ENCODE results near the gene CEP250. TPM values are rescaled to one million over a fixed set of nuclear protein-coding genes. Genes with fewer than 3 reads are reported as not detected.
A peak's percentile ranks its signal among the peaks of the same experiment; 100 is the strongest.

Gene CEP250, protein sequence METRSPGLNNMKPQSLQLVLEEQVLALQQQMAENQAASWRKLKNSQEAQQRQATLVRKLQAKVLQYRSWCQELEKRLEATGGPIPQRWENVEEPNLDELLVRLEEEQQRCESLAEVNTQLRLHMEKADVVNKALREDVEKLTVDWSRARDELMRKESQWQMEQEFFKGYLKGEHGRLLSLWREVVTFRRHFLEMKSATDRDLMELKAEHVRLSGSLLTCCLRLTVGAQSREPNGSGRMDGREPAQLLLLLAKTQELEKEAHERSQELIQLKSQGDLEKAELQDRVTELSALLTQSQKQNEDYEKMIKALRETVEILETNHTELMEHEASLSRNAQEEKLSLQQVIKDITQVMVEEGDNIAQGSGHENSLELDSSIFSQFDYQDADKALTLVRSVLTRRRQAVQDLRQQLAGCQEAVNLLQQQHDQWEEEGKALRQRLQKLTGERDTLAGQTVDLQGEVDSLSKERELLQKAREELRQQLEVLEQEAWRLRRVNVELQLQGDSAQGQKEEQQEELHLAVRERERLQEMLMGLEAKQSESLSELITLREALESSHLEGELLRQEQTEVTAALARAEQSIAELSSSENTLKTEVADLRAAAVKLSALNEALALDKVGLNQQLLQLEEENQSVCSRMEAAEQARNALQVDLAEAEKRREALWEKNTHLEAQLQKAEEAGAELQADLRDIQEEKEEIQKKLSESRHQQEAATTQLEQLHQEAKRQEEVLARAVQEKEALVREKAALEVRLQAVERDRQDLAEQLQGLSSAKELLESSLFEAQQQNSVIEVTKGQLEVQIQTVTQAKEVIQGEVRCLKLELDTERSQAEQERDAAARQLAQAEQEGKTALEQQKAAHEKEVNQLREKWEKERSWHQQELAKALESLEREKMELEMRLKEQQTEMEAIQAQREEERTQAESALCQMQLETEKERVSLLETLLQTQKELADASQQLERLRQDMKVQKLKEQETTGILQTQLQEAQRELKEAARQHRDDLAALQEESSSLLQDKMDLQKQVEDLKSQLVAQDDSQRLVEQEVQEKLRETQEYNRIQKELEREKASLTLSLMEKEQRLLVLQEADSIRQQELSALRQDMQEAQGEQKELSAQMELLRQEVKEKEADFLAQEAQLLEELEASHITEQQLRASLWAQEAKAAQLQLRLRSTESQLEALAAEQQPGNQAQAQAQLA (N-terminal part only)
- polyA plus RNA-seq (ENCODE audit: insufficient read length in 12 of 12) = 10 to 100 TPM in 11 of 12 donors, not detected in 1; 21.0 to 63.1 (median 29.3) TPM
- long read RNA-seq, donor 1 = 0 reads
- long read RNA-seq, donor 2 = 0 reads
- long read RNA-seq, donor 3 = 0 reads
- long read RNA-seq, donor 4 = 0 reads
- long read RNA-seq, donor 5, partial matches to known transcripts = 6 of 6 reads
- long read RNA-seq, donor 5, other reads (novel, unspliced or antisense) = 0 of 6 reads
- long read RNA-seq, donor 6 = 0 reads
- long read RNA-seq, donor 7 = 0 reads
- long read RNA-seq, donor 8 = 0 reads
- long read RNA-seq, donor 9 = 0 reads
- long read RNA-seq, donor 10 = 0 reads
- long read RNA-seq, donor 11, partial matches to known transcripts = 99 of 104 reads
- long read RNA-seq, donor 11, other reads (novel, unspliced or antisense) = 5 of 104 reads

DNA sequence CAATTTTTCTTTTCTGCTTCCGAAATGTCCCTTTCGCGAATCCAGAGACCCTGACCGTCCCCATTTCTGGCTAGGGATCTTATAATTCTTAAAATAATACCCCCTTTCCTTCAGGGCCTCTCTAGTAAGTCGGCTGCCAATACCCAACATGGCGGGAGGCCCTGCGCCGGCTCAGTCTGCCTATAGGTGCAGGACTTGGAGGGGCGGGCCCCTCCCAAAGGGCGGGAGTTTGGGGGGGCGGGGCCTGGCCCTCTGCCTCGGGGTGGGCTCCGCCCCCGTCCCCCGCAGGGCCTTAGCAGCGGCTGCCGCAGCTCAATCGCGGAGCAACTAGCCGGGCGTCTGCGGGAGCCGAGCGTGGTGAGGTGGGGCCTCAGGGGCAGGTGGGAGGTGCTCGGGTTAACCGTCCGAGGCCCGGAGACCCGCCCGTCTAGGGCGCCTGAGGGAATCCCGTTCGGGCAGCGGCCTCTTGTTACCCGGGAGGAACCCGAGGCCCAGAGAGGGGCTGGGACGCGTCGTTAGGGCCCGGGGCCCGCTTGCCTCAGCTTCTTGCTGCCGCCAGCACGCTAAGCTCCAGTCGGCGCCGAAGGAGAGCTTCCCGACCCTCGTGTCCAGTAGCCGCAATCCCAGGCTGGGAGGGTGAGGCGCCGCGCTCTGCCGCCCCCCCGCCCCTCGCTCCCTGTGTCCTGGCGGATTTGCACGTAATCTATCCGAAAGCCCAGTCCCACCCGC is at the start of gene CEP250:
TSS of gene CEP250 (plus strand) at position 718 of the 729 bp plus-strand sequence. CDS start 6,770 bp downstream, outside the sequence.
- peak; percentile 95 for DNase-seq

DNA sequence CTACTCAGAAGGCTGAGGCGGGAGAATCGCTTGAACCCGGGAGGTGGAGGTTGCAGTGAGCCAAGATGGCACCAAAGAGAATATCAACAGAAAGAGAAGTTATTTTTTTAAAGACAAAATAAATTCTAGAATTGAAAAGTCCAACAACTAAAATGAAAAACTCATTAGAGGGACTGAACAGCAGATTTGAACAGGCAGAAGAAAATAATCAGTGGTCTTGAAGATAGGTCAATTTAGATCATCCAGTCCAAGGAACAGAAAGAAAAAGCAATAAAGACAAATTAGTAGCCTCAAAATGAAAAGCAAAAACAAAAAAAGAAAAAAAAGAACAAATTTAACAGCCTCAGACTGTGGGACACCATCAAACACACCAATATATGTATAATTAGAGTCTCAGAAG is 49.6 kb upstream of the CEP250 start:
- no peak for DNase-seq

DNA sequence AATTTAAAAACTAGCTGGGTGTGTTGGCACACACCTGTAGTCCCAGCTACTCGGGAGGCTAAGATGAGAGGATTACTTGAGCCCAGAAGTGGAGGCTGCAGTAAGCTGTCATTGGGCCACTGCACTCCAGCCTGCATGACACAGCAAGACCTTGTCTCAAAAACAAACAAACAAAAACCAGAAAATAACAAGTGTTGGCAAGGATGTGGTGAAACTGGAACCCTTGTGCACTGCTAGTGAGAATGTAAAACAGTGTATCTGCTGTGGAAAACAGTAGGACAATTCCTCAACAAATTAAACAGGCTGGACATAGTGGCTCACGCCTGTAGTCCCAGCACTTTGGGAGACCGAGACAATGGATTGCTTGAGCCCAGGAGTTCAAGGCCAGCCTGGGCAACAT is 47.1 kb upstream of the CEP250 start:
- DNase-seq = no peak

DNA sequence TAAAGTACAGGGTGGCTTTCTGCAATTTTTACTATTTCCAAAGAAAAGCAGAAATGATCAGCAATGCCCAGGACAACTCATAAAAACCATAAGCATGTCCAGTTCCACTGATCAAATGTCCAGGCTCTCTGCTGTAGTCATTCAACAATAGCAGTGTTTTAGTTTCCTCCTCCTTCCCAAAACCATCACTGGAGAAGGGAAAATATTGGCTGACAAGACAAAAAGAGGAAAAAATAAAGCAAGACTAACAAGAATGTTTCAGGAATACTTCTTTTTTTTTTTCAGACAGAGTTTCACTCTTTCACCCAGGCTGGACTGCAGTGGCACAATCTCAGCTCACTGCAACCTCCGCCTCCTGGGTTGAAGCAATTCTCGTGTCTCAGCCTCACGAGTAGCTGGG is 45.9 kb upstream of the CEP250 start:
- DNase-seq = no peak

DNA sequence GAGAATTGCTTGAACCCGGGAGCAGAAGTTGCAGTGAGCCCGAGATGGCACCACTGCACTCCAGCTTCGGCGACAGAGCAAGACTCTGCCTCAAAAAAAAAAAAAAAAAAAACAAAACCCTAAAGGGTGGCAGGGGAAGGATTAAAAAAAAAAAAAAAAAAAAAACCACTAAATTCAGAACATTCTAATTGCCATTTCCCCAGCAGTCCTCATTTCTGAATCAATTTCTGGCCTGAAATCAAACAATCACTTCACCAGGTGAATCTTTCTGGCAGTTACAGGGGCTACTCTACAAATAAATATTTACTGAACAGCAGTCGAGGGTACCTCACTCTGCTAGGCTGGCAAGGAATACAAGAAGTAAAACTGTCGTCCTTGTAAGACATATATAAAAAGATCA is 44.8 kb upstream of the CEP250 start:
- no peak for DNase-seq

DNA sequence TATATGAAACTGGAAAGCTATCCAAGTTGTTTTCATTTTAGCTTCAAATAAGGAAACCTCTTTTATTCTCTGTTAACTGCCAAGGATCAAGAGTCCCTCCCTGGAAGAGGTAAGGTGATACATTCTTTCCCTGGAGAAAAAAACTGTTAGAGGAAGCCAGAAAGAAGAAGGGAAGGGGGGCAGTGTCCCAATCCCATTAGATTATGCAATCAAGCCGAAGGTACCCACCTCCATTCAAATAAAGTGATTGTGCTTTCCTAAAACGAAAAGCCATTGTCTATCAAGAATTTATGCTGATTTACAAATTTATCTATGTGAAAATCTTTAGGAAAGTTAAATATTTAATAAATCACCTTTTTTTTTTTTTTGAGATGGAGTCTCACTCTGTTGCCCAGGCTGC is 34.1 kb upstream of the CEP250 start:
- no peak for DNase-seq

DNA sequence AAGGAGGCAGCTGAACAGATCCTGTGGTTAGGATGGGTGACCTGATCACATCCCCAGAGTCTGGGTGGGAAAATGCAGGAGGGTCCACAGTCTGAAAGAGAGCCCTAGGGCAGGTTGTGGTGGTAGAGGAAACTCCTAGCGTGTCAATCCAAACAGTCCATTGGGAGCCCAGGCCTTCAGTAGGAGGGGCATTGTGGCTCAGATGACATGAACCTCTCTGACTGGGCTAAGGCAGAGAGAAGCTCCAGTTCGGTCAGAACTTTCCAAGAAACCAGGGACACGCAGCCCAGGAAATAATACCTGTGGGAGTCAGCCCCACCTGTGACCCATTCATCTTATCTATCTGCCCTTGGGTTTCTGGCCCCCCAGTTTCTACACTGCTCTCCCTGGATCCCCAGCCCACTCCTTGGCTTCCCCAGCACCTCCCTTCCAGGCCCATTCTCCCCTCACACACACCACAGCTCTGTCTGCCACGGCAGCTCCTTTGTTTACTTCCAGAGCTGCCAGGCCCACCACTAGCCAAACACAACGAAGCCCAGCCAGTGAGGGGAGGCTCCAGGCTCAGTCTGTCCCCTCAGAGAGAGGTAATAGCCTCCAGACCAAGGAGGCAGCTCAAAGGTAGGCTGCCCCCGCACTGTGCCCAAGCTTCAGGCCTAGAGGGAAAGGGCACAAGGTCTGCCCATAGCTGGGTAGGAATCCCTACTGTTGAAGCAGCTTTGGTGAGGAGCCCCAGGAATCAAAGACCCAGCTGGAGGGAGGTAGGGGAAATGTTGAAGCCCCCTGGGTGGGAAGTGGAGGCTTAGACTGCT is 23.6 kb upstream of the CEP250 start:
- no peak for DNase-seq

DNA sequence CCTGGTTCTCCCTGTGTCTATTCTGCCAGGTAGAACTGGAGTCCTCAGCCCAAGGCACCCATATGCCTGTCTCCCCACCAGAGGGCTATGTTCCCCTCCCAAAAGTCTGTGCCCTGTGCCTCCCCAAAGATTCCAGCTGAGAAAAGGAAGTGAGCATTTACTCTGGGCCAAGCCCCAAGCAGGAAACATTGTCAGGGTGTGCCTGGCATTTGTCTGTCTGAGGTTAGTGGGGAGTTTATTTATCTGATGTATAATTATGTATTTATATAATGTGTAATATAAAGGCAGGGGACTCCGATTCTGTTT is 23.0 kb upstream of the CEP250 start:
- DNase-seq = no peak

DNA sequence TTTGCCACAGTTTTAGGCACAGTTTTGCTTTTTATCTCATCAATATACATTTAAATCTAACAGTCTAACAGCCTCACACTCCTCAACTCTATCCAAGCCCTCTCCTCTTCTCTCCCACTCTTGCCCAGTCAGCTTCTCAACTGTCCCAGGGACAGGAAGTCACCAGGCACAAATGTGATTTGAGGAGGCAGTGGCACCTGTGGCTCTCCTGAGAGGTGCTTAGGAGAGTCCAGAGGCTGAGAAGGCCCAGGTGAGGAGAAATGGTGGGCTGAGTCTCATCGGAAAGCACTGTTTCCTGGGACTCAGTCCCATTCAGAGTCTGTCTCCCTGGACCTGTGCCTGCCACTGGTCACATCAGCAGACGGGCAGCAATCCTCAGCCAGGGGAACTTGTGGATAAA is 22.1 kb upstream of the CEP250 start:
- DNase-seq = no peak

DNA sequence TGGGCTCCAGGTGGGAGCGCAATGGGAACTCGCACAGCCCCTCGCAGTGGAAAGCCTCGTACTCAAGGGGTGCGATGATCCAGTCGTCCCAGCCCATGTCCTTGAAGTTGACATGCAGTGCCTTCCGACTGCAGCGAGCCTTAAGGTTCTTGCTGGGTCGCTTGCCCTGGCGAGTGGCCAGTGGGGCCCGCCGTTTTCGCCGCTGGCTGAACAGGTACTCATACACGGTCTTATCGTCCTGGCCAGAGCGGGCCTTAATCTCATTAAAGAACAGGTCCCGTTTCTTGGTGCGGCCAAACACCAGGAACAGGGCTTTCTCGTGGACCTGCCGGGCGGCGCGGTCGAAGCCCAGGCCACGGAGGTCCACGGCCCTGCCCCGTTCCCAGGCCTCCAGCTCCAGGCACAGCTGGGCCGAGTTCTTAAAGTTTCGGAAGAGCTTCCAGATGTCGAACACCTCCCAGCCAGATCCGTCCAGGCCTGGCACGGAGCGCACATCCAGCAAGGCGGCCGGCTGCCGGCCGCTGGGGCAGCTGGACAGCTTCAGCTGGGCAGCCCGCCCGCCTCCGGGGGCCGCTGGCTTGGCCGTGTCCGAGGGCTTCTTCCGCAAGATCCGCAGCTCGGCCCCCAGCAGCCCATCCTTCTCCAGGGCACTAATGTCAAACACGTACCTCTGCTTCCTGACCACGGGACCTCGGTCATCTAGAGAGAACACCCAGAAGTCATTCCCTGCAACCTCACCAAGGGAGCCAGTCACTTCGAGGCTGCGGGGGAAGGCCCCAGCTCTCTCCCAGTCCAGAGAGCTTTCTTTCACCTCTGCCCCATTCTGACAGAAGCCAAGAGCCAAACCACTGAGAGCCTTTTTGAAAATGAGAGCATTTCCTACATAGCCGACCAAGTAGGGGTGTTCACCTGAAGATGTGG is 21.1 kb upstream of the CEP250 start:
- DNase-seq = peak; percentile 38

DNA sequence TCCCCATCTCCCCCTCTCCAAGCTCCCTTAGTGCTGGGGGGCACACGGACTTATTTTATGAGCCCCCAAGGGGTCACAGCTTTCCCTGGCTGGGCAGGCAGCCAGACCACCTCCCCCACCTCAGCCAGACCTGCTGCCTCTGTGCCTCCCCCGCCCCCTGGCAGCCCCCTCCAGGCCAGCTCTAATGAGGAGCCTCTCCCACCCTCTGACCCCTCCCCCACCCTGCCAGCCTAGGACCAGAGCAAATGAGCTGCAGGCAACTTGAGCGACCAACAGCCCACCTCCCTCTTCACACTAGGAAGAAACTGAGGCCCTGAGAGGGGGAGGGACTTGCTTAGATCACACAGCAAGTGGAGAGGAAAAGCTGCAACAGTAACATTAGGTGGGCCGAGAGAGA is 19.2 kb upstream of the CEP250 start:
- DNase-seq = no peak

DNA sequence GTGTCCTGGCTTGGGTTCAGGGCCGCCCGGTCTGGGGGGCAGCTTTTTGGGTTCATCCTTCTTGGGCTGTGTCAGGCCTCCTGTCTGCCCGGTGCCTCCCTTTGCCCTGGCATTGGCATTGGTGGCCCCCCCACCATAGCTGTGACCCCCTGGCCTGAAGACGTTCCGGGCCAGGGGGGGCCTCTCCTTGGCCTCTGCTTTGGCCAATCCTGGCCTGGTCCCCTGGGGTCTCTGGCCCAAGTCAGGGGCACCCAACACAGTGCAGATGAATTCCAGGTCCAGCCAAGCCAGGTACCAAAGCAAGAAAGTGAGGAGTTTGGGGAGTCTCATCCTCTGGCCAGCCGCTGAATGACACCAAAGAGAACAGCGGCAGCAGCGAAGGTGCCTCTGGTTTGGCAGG is 17.8 kb upstream of the CEP250 start:
- no peak for DNase-seq

DNA sequence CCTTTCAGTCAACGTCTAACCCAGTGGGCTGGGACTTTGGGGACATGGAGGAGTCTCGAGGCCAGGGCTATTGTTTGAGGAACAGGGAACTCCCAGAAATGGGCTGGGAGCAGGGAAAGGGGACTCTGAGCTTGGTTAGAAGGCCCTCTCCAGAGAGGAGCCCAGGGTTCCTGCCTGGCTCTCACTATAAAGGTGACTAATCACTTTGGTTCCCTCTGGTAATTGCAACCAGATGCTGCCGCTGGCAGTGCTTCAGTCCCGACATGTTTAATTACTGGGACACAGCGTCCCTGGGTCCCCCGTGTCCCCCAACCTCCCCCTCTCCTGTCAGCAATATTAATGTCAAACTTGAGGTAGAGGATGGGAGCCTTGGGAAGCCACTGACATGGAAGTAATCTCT is 12.4 kb upstream of the CEP250 start:
- DNase-seq = no peak

DNA sequence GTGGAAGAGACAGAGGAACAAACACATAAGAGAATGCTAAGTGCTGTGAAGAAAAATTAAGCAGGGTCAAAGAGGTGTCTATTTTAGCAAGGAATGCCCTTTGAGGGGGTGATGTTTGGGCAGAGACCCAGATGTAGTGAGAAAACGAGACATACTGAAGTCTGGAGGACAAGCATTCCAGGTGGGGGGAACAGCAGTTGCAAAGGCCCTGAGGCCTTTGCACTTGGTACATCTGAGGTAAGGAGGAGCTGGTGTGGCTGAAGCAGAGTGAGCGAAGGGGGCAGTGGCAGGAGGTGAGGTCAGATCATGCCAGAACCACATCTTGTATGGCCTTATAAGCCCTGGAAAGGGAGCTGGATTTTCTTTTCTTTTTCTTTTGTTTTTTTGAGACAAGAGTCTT is 11.2 kb upstream of the CEP250 start:
- no peak for DNase-seq

DNA sequence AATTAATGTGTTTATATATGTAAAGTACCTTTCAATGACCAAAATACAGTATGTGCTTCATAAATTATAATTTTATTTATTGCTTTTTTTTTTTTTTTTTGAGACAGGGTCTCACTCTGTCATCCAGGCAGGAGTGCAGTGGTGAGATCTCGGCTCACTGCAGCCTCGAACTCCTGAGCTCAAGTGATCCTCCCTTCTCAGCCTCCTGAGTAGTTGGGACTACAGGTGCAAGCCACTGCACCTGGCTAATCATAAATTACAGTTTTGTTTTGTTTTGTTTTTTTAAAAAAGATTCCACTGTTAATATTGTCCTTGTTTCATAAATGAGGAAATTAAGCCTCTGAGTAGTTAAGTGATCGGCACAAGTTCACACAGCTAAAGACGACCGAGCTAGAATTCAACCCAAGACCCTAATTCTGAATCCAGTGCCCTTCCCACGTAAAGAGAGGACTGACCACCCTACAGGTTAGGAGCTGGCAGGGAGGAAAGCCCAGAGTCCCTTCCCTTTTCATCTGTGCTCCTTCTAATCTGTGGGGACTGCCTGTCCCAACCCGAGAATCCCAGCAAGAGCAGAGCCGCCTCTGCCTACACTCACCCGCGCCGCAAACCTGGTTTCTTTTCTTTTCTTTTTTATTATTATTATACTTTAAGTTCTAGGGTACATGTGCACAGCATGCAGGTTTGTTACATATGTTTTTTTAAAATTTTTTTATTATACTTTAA is 8.9 kb upstream of the CEP250 start:
- no peak for DNase-seq

DNA sequence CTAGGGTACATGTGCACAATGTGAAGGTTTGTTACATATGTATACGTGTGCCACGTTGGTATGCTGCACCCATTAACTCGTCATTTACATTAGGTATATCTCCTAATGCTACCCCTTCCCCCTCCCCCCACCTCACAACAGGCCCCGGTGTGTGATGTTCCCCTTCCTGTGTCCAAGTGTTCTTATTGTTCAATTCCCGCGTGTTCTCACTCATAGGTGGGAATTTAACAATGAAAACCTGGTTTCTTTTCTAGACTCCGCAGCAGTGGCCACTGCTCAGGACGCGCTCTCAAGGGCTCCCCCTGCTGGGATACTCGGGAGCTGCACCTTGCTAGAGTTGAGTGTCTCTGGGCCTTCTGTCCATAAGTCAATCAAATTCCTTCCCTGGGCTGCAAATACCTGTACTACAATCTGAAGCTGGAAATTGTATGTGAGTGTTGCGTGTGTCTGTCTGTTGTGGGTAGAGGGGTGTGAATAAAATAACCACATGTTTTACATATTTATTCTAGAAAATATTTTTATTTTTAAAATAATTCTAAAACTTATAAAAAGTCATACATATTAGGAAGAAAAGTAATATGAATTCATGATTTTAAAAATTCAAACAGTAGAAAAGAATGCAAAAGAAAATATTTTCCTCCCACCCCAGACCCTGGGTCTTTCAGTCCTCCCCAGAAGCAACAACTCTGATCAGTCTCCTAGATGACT is 8.2 kb upstream of the CEP250 start:
- DNase-seq = peak; percentile 84

DNA sequence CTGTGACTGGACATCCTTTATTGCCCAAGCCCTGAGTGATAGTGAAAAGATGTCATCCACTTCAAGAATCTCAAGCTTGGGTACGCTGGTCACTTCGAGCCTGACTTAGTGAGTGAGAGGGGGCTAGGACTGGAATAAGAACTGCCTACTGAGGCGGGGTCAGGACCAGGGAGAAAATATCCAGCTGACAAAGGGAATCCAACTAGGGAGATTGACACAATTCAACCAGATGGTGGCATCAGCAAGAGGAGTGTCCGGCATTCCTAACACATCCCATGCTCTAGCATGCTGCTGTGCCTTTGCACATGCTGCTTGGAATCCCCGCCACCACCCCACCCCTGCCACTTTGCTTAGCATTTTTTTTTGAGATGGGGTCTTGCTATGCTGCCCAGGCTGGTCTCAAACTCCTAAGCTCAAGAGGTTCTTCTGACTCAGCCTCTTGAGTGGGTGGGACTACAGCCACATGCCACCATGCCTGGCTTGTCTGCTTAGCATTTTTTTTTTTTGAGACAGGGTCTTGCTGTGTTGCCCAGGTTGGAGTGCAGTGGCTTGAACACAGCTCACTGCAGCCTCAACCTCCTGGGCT is 6.5 kb upstream of the CEP250 start:
- DNase-seq = no peak
